GM21529 (cell line): ENCODE measurements around the gene SLC32A1.

ENCODE experiments used
- ATAC-seq: cut with Tn5 transposase; IDR thresholded peaks from one replicate; pipeline ENCODE4 v1.9.1; 2021; ENCODE audit not compliant: unreplicated experiment

Gene SLC32A1

GRCh38 chr20:38725148-38725901 lies 1.0 kb downstream of the SLC32A1 start:
- ATAC-seq: no peak

GRCh38 chr20:38725931-38726803 lies 1.9 kb downstream of the SLC32A1 start:
- no peak for ATAC-seq

DNA sequence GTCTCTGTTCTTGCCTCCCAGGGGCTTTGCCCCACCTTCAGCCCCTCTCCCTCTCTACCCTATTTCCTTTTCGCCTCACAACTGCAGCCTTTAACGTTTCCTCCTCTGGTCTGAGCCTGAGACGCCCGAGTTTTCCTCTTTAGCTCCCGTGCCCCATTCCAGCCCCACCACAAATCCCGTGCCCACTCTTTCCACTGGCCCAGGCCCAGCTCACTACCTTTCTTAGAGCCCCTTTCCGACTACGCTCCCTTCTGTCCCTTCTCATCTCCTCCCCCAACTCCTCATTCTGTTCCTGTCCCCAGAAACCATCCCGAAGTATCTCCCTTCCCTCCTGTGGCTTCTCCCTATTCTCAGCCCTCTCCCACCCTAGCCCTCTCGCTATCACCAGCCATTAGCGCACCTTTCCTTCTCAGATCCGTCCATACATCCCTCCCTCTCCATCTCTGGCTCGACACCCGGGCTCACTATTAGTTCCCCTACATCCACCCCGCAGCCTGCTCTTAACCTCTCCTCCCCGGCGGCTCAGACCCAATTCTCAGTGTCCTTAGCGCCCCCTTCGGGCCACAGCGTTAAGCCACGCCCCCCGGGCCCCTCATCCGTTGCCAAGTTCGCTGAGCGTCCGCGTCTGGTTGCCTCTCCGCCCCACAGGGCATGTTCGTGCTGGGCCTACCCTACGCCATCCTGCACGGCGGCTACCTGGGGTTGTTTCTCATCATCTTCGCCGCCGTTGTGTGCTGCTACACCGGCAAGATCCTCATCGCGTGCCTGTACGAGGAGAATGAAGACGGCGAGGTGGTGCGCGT lies 2.7 kb downstream of the SLC32A1 start:
- no peak for ATAC-seq

DNA sequence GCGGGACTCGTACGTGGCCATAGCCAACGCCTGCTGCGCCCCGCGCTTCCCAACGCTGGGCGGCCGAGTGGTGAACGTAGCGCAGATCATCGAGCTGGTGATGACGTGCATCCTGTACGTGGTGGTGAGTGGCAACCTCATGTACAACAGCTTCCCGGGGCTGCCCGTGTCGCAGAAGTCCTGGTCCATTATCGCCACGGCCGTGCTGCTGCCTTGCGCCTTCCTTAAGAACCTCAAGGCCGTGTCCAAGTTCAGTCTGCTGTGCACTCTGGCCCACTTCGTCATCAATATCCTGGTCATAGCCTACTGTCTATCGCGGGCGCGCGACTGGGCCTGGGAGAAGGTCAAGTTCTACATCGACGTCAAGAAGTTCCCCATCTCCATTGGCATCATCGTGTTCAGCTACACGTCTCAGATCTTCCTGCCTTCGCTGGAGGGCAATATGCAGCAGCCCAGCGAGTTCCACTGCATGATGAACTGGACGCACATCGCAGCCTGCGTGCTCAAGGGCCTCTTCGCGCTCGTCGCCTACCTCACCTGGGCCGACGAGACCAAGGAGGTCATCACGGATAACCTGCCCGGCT lies 3.4 kb downstream of the SLC32A1 start:
- ATAC-seq: no peak

DNA sequence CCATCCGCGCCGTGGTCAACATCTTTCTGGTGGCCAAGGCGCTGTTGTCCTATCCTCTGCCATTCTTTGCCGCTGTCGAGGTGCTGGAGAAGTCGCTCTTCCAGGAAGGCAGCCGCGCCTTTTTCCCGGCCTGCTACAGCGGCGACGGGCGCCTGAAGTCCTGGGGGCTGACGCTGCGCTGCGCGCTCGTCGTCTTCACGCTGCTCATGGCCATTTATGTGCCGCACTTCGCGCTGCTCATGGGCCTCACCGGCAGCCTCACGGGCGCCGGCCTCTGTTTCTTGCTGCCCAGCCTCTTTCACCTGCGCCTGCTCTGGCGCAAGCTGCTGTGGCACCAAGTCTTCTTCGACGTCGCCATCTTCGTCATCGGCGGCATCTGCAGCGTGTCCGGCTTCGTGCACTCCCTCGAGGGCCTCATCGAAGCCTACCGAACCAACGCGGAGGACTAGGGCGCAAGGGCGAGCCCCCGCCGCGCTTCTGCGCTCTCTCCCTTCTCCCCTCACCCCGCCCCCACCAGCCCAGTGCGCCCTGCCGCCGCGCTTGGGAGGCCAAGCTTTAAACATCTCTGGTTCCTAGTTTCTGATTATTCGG lies 4.0 kb downstream of the SLC32A1 start:
- no peak for ATAC-seq

DNA sequence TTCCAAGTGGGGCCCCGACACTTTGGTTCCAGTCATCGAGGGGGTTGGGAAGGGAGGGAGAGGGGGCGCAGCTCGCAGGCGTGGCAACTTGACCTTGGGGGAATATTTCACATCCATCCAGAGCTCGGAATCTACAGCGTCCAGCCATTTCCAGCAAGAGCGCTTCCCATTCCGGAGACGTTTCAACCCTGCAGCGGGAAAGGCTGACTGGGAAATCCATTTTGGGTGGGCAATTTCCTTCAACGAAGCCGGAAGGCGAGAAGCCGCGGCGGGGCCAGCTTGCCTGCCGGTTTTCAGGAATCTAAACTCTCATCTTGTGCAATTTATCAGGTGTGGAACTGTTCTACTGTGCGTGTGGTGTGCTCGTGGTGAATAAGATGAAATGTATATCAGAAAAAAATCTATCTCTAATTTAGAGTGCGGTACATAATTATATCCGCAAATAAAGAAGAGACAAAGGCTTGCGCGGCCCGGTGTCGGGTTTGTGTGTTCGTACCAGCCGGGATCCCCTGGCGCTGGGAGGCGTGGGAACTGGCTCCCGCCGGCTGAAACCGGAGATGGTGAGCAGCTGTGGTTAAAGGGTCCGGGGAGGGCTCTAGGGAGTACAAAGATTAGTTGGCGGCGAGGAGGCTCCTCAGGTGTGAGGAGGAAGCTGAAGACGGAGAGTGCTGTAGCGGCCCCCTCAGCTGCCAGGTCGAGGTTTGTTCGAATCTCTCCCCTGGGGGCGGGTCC lies 4.8 kb downstream of the SLC32A1 start:
- ATAC-seq: no peak

DNA sequence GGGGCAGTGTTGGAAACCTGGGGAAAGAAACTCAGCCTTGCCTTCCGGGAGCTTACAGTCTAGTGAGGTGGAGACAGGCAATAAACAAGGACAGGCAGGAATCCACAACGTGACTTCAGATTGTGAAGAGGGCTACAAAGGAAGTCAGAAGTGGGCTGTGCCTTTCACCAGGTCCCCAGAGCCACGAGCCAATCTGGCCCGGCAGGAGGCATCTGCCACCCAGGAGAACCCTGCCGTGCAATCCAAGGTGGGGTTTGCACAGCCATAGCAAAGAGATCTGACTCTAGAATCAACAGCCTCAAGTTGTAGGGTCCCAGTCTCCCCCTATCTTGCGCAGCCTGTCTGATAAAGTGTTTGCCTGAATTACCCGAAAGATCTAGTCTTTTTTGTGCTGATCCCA lies 5.5 kb downstream of the SLC32A1 start:
- no peak for ATAC-seq

- no peak for ATAC-seq
These were observed 6.1 kb downstream of the SLC32A1 start for GRCh38 chr20:38730167-38730988.

GRCh38 chr20:38730989-38731737 lies 6.9 kb downstream of the SLC32A1 start:
- no peak for ATAC-seq

- no peak for ATAC-seq
These were observed 7.4 kb downstream of the SLC32A1 start for GRCh38 chr20:38731738-38732113.

- ATAC-seq: no peak
These were observed 8.7 kb downstream of the SLC32A1 start for GRCh38 chr20:38732981-38733380.

- no peak for ATAC-seq
These were observed 10.9 kb downstream of the SLC32A1 start for GRCh38 chr20:38735172-38735571.

DNA sequence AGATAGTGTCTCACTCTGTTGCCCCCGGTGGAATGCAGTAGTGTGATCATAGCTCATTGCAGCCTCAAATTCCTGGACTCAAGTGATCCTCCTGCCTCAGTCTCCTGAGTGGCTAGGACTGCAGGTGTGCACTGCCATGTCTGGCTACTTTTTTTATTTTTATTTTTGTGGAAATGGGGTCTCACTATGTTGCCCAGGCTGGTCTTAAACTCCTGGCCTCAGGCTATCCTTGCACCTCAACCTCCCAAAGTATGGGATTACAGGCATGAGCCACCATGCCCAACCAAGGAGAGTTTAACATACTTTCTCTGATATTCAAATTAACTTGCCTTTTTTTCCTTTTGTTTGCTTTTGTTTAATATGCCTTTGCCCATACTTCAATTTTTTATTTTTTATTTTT lies 13.6 kb downstream of the SLC32A1 start:
- no peak for ATAC-seq

GRCh38 chr20:38745757-38746156 lies 21.5 kb downstream of the SLC32A1 start:
- ATAC-seq: no peak

- ATAC-seq: no peak
These were observed 23.3 kb downstream of the SLC32A1 start for GRCh38 chr20:38747495-38748096.

DNA sequence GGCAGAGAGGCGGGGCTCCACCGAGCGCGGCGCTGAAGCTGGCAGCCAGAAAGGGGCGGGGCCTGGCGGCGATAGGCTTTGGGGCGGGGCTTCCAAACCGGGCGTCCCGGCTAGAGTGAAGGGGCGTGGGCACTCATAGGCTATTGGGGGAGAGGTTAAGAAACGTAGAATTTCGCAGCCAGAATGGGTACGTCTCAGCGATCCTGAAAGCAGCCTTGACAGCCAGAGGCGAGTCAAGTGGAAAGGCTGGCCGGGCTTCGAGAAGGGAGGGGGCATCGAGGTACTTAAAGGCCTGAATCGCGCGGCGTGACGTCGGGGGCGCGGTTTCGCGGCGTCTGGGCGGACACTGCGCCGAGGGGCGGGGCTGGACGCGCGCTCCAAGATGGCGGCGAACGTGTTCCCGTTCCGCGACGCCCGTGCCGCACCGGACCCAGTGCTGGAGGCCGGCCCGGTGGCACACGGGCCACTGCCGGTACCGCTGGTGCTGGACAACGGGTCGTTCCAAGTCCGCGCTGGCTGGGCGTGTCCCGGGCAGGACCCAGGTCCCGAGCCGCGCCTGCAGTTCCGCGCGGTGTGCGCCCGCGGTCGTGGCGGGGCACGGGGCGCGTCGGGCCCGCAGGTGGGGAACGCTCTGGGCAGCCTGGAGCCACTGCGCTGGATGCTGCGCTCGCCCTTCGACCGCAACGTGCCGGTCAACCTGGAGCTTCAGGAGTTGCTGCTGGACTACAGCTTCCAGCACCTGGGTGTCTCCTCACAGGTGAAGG lies 24.0 kb downstream of the SLC32A1 start, which contains the start of gene ACTR5:
Gene ACTR5 (plus strand): TSS at position 364 of the 764 bp plus-strand sequence. CDS start 19 bp downstream, at position 383.
- ATAC-seq: peak; percentile 80

GRCh38 chr20:38748861-38749149 lies 24.5 kb downstream of the SLC32A1 start:
- peak; percentile 33 for ATAC-seq
